Colonic mucosa (tissue), 4 donors: ENCODE results near the gene TMEM175. TPM values are rescaled to one million over a fixed set of nuclear protein-coding genes. Genes with fewer than 3 reads are reported as not detected.

Experiments used
- DNase-seq: peaks from one replicate; pipeline ENCODE4 v3.0.0-alpha.2; 2020
- H3K27ac ChIP-seq: fragments of 200-600 bp; one replicate; pipeline ENCODE4 v1.8.0; 2021
- H3K27me3 ChIP-seq: fragments of 200-600 bp; one replicate; pipeline ENCODE4 v1.8.0; 2021
- H3K36me3 ChIP-seq: fragments of 200-600 bp; one replicate; pipeline ENCODE4 v1.8.0; 2021
- H3K4me1 ChIP-seq: fragments of 200-600 bp; one replicate; pipeline ENCODE4 v1.8.0; 2021; ENCODE audit warnings: mild to moderate bottlenecking
- H3K4me3 ChIP-seq: fragments of 200-600 bp; one replicate; pipeline ENCODE4 v1.8.0; 2021
- H3K9ac ChIP-seq, 2 donors: one replicate each; pipeline ENCODE4 v1.7.0; 2013; ENCODE audit warnings: control low read depth in 2 of 2, low read depth in 2 of 2, low read length in 2 of 2
- H3K9me3 ChIP-seq: fragments of 200-600 bp; one replicate; pipeline ENCODE4 v1.8.0; 2021
- intact Hi-C: fragments of 100-400 bp; cut with DNase I; formaldehyde crosslinking; loops from one replicate; pipeline ENCODE4 v1.14.1; 2022
- total RNA-seq, 2 donors: library from RNA; stranded (reverse); fragmentation: NEBNext Ultra II Directional in 1 of 2; extraction: Animal tissue kit (Norgen Biotek cat#: 25700) in 1 of 2; gene quantifications; one replicate each; pipeline ENCODE4 v1.2.1, GENCODE V29; 2021
- TF ChIP-seq, protein P1 (sequence below): fragments of 200-600 bp; IDR thresholded peaks from one replicate; pipeline ENCODE4 v1.8.0; 2022; ENCODE audit warnings: antibody characterized with exemption, mild to moderate bottlenecking
- donor health status: healthy.
- donor health status: DM: no; HTN: no; CAD: no.
- donor health status: DM: no; HTN: no; CAD: no.

TMEM175 gene
- total RNA-seq, 2 donors from 2014 or later: 17.7 to 30.2 TPM

- Histone ChIP-seq H3K27ac (no peak overlapping the region), H3K9ac (peak overlapping the region in 1 of 2 donors; percentile 21), H3K9me3 (no peaks in the 10 kb centered on the region), H3K27me3 (no peaks in the 10 kb centered on the region), H3K36me3 (peaks cover 3% of the 10 kb centered on the region), H3K4me3 (no peak overlapping the region), H3K4me1 (peaks cover 20% of the 10 kb centered on the region)
- DNase-seq: no peak
- intact Hi-C loops: no loop called here
- TF ChIP-seq, protein P1, sequence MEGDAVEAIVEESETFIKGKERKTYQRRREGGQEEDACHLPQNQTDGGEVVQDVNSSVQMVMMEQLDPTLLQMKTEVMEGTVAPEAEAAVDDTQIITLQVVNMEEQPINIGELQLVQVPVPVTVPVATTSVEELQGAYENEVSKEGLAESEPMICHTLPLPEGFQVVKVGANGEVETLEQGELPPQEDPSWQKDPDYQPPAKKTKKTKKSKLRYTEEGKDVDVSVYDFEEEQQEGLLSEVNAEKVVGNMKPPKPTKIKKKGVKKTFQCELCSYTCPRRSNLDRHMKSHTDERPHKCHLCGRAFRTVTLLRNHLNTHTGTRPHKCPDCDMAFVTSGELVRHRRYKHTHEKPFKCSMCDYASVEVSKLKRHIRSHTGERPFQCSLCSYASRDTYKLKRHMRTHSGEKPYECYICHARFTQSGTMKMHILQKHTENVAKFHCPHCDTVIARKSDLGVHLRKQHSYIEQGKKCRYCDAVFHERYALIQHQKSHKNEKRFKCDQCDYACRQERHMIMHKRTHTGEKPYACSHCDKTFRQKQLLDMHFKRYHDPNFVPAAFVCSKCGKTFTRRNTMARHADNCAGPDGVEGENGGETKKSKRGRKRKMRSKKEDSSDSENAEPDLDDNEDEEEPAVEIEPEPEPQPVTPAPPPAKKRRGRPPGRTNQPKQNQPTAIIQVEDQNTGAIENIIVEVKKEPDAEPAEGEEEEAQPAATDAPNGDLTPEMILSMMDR: no peak
These were observed 36.5 kb downstream of the TMEM175 start for GRCh38 chr4:968621-969394.

- TF ChIP-seq, protein P1: no peak
- H3K9ac ChIP-seq: peak overlapping the region in 1 of 2 donors; percentile 93
- H3K27ac ChIP-seq: no peak overlapping the region
- H3K9me3 ChIP-seq: no peaks in the 10 kb centered on the region
- intact Hi-C loops: no loop called here
- DNase-seq: peak; percentile 46
- H3K27me3 ChIP-seq: no peaks in the 10 kb centered on the region
- H3K4me1 ChIP-seq: peaks cover 20% of the 10 kb centered on the region
- peaks cover 3% of the 10 kb centered on the region for H3K36me3 ChIP-seq
- H3K4me3 ChIP-seq: no peak overlapping the region
These were observed 37.9 kb downstream of the TMEM175 start for GRCh38 chr4:970046-970745.

DNA sequence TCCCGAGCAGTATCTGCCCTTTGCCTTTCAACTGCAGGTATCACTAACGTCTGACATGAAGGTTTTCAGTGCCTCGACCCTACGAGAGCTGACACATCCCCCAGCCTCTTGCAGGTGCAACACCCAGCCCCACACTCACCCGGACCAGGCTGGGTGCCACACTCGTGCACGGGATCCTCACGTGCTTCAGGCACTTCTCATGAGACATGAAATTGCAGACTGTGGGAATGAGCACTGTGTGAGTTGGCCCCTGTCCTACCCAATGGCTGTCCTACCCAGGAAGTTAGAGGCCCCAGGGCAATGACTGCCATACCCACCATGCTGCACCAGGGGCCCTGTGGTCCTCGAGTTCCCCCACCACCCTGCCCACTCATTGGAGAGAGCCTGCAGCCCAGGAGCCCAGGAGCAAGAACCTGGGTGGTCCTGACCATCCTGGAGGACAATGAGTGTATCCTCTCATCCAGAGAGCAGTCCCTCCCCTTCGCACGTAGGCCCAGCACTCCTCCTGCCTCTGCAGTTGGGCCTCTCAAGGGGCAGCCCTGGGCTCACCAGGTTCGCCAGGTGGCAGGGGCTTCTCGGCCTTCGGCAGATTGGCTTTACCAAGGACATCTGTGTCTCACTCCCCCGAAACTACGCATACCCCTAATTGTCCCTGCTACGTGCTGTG is 38.7 kb downstream of the TMEM175 start:
- H3K9me3 ChIP-seq: no peaks in the 10 kb centered on the region
- peaks cover 20% of the 10 kb centered on the region for H3K4me1 ChIP-seq
- peak overlapping the region; percentile 2 for H3K4me3 ChIP-seq
- intact Hi-C loops: no loop called here
- TF ChIP-seq, protein P1: no peak
- peaks cover 3% of the 10 kb centered on the region for H3K36me3 ChIP-seq
- DNase-seq: peak; percentile 52
- peak overlapping the region; percentile 59 for H3K27ac ChIP-seq
- H3K9ac ChIP-seq: peak overlapping the region; percentile 28 to 93
- H3K27me3 ChIP-seq: no peaks in the 10 kb centered on the region

DNA sequence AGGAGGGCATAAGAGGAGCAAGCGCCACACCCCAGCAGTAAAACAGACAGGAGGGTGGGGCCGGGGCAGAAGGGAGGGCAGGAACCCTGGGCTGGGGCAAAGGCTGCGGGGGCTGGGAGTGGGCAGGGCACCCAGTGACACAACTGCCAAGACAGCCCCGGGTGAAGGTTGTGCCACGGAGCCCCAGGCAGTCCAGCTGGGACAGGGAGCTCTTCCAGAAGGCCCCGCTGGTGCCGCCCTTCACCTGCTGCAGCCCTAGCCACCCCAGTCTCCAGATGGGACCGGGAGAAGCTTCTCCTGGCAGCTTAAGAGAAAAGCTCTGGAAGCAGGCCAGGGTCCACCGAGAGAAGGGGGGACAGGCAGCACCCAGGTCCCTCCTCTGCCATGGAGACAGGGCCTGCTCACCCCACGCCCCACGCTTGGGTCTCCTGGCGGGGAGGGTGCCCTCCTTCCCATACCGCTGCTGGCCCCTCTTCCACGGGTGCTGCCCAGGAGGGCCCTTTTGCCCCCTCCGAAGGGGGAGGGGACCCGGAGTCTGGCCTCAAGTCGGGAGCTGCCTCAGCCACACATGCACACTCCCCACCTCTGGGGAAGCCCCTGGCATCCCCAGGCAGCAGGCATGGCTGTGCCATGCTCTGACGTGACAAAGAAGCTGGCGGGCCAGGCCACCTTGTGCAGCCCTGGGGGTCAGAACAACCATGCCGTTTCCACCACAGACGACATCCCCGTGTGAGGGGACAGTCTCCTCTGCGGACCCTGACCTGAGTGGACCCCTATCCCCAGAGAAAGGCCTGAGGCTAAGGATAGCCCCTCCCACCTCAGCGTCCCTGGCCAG is 39.6 kb downstream of the TMEM175 start:
- intact Hi-C loops: no loop called here
- peak overlapping the region; percentile 94 for H3K4me3 ChIP-seq
- TF ChIP-seq, protein P1: no peak
- H3K27me3 ChIP-seq: no peaks in the 10 kb centered on the region
- H3K4me1 ChIP-seq: peaks cover 20% of the 10 kb centered on the region
- no peaks in the 10 kb centered on the region for H3K36me3 ChIP-seq
- H3K9ac ChIP-seq: peak overlapping the region; percentile 86 to 93
- peak overlapping the region; percentile 59 for H3K27ac ChIP-seq
- H3K9me3 ChIP-seq: no peaks in the 10 kb centered on the region
- DNase-seq: peak; percentile 95
